NCI-H2171 treated with DMSO at 0.1 percent for 48 hours (cell line): Measurements from ENCODE around the gene KLHDC4.
"Not testable (repeated sequence)": the region's sequence is repeated elsewhere in the genome, so short reads cannot be mapped to it uniquely, and the experiment has no call there.

Experiments
- DNase-seq: peaks from one replicate; lab custom pipeline; 2025; lab: John Stamatoyannopoulos, UW

The KLHDC4 gene

GRCh38 chr16:87788730-87789436 lies 23.1 kb upstream of the KLHDC4 start:
- not testable (repeated sequence) for DNase-seq

DNA sequence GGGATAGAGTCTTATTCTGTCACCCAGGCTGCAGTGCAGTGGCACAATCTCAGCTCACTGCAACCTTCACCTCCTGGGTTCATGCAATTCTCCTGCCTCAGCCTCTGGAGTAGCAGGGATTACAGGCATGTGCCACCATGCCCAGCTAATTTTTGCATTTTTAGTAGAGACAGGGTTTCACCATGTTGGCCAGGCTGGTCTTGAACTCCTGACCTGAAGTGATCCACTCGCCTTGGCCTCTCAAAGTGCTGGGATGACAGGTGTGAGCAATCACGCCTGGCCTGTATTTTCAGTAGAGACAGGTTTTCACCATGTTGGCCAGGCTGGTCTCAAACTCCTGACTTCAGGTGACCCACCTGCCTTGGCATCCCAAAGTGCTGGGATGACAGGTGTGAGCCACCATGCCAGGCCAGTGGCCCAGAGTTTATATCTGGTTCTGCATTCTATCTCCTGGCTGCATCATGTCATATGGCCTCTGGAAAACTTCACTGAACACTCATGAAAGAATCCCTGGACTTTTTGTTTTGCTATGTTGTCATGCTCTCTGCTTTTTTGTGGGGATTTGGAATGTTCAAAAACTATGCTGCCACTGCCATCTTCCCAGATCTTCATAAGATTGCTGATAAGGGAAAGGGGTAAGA lies 21.8 kb upstream of the KLHDC4 start:
- DNase-seq = not testable (repeated sequence)

DNA sequence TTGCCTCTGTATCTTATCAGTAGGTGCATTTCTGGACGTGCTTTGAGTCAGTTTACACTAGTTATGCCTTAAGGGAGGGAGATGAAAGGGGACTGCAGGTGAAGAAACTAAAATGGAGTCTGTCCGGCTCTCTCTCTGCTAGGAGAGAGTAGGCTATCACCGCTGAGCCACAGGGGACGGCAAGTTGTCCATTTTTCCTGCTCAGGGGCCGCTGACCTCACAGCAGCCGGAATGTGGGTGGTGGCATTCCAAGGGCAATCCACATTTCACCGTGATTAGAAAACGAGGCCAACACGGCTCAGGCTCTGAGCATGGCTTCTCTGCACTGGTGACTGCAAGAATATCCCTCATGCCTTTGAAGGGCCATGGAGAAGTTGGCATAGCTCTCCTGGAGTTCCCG lies 19.0 kb upstream of the KLHDC4 start:
- DNase-seq = no peak

- DNase-seq = no peak
Measured at GRCh38 chr16:87782033-87782432, 16.2 kb upstream of the KLHDC4 start.

DNA sequence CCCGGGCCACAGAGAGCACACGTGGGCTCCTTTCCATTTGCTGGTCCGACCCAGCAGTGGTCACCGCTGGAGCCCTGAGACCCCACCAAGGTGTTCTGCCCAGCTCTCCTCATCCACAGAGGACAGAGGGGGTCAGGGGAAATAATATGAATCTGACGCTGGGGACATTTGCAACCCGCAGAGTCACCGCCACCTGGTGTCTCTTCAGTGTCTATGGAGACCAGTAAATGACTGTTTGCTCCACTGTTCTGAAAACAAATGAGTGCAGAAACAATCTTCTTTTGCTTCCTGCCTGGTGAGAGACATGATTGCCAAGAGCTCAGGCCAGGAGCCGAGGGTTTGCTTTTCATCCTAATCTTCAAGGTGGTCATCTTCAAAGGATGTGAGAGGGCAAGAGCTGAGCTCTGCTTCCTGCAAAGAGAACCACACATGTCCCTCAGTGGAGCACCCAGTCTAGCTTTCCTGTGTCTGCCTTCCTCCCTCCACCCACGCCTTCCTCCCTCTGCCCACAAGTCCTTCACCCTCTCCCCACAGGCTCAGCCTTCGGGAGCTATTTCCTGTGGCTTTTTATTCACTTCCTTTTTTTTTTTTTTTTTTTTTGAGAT lies 14.7 kb upstream of the KLHDC4 start:
- DNase-seq = no peak

DNA sequence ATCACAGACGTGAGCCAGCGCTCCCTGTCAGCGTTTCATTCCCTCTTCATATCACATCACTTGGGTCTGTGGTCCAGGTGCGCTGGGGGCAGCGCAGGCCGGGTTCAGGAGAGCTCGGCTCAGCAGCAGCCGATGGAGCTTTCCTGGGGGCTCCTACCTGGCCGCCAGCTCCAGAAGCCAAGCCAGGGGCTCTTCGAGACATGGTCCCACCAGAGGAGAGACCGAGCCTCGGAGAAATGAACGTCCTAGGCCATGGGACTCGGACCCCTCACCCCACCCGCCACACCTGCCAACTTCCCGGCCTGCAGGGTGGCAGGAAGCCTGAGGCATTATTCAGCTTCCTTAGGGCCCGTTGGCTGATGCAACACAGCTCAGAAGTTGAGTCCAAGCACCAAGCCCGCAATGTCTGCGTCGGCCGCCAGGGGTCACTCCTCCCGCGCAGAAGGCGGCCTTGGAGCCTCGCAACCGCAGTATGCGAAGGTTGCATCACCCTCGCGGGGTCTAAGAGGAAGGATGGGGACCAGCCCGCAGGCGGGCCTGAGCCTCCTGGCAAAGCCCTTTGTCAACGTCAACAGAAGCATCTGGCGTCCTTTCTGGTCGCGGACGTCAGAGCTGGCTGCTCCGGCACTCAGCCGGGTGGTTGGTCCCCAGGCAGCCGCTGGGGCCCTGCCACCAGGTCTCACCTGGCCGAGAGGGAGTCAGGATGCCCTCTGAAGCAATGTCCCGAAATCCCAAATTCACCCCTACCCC lies 13.2 kb upstream of the KLHDC4 start:
- peak; percentile 96 for DNase-seq

DNA sequence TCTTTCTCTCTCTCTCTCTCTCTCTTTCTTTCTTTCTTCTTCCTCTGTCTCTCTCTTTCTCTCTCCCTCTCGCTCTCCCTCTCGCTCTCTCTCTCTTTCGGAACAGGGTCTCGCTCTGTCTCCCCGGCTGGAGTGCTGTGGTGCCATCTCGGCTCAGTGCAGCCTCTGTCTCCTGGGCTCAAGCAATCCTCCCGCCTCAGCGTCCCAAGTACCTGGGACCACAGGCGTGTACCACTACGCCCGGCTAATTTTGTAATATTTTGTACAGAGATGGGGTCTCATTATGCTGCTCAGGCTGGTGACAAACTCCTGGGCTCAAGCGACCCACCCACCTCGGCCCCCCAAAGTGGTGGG lies 12.7 kb upstream of the KLHDC4 start:
- no peak for DNase-seq

DNA sequence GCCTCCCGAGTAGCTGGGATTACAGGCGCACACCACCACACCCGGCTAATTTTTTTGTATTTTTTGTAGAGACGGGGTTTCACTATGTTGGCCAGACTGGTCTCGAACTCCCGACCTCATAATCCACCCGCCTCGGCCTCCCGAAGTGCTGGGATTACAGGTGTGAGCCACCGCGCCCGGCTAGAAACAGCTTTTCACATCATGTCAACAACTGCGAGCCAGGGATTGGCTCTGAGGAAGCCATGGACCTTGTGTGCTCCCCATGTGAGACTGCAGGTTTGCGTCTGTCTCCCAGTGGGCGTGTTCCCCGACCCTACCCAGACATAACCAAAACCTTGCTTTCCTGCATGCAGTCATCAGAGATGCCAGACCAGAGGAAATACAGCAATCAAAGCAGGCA lies 8.1 kb upstream of the KLHDC4 start:
- DNase-seq = not testable (repeated sequence)

GRCh38 chr16:87767456-87767855 lies 1.7 kb upstream of the KLHDC4 start:
- not testable (repeated sequence) for DNase-seq

DNA sequence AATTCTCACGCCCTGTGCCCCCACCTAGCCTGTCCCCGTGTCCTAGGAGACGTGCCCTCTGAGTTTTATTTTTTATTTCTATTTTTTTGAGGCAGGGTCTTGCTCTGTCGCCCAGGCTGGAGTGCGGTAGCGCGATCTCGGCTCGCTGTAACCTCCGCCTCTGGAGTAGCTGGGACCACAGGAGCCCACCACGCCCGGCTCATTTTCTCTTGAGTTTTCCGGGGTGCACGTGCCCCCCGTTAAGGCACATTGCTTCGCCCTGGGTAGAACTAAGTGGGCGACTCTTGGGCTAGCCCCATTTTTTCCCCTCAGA lies 655 bp upstream of the KLHDC4 start:
- no peak for DNase-seq

- DNase-seq = no peak
Measured at GRCh38 chr16:87765473-87765775, 362 bp downstream of the KLHDC4 start.

DNA sequence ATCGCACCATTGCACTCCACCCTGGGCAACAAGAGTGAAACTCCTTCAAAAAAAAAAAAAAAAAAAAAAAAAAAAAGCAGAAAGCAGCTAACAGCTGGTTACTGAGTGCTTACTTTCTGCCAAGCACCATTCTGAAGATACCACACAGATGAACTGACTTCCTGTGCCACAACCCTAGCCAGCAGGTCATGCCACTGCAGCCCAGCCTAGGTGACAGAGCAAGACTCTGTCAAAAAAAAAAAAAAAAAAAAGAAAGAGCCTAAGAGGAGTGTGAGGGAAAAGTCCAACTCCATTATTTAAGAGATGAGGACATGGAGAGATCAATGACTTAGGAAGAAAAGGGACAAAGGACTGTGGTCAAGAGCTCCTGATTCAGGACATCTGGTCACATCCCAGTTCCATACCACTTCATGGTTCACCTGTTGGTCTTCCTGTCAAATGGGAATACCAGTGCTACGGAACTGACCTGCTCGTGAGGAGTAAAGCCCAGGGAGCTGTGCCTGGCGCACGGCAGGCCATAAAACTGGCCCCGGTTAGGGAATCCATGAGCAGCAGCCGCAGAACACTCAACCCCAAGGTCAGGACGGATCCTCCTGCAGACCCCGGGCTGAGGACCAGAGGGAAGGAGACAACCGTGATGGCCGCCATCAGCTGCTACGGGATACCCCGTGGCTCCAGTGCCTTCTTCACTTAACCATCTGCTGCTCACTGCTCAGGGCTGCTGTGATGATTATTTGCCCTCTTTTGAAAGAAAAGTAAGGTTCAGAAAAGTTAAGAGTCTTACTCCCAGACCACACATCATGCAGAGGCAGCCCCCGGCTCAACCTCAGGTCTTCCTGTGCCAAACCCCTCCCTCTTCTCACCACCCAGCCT lies 950 bp downstream of the KLHDC4 start:
- peak; percentile 16 for DNase-seq

- DNase-seq = no peak
Measured at GRCh38 chr16:87762620-87763019, 3.2 kb downstream of the KLHDC4 start.

DNA sequence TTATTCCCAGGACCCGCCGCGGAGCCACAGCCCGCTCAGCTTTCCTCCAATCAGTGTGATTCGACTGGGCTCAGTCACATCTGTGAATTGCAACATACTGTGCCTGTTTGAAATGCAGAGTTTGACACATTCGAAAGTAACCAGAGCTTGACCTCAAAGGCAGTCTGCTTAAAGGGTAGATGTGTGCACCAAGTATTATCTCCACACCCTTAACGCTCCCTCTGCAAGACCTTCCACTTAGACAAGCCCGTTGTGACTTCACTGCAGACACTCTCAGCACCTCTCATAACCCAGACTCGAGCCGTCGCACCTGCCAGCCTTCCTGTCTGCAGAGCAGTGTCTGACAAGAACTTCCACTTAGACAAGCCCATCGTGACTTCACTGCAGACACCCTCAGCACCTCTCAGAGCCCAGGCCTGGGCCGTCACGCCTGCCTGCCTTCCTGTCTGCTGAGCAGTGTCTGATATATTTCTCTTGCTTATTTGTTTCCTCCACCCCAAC lies 3.7 kb downstream of the KLHDC4 start:
- DNase-seq = no peak

- no peak for DNase-seq
Measured at GRCh38 chr16:87761060-87761459, 4.7 kb downstream of the KLHDC4 start.

- DNase-seq = no peak
Measured at GRCh38 chr16:87757841-87758426, 7.9 kb downstream of the KLHDC4 start.

GRCh38 chr16:87754535-87754934 lies 11.3 kb downstream of the KLHDC4 start:
- no peak for DNase-seq

DNA sequence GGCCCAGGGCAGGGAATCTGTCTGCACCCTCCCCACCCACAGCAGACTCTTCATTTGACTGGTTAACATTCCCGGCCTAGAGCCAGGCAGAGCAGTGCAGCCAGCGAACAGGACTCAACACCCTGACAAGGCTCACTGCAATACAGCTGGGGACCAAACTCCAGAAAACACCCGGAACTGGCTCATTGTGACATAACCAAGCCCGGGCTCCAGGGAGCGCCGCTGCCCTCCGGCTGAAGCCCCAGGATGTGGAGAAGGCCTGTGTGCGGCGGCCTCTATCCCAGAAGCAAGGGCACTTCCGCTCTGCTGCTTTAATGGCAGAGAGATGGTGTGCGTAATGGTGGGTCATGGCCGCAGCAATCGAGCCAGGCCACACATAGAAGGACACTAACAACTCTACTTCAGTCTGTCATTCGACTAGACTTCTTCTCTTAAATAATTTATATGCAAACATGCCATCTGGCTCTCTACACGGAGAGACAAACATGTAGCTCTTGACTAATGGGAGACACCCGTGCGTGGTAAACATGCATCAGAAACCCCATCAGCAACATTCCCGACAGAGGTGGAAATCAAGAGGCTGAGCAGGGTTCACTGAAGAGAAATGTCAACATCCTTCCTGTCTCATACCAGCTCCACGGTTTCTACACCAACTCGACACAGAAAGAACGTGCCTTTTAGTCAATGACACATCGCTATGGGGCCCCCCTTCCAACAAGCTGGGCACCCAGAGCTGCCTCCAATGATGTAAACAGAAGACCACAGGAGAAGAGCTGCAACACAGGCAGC lies 18.0 kb downstream of the KLHDC4 start:
- no peak for DNase-seq

DNA sequence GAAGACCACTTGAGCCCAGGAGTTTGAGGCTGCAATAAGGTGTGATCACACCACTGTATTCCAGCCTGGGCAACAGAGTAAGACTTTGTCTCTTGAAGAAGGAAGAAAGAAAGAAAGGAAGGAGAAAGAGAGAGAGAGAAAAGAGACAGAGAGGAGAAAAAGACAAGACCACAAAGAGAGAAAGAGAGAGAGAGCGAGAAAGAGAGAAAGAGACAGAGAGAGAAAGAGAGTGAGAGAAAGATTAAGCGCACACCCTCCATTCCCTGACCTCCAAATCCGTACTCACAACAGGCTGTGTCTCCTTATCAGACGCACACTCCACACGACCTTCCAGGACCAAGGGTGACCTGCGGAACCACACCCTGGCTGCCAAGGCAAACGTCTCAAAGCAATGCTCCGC lies 19.6 kb downstream of the KLHDC4 start:
- DNase-seq = no peak

GRCh38 chr16:87744750-87745514 lies 20.9 kb downstream of the KLHDC4 start:
- DNase-seq = no peak
